Measurements from ENCODE around the gene CD320. TPM values are rescaled to one million over a fixed set of nuclear protein-coding genes. Genes with fewer than 3 reads are reported as not detected.

CD320 gene
- polyA plus RNA-seq, 1 donor (not counting 4 experiments of a cell fraction or from before 2014, with no cell fraction given): 14.1 TPM

GRCh38 chr19:8308891-8309291, 733 bp upstream of the CD320 start:
- Histone ChIP-seq H3K4me1 (ENCODE audit: control insufficient read depth, extremely low read depth, insufficient read depth, low read length) (peaks cover 23% of the 10 kb centered on the region), H3K9me3 (ENCODE audit: control insufficient read depth, low read depth, low read length) (no peaks in the 10 kb centered on the region), H3K9me1 (ENCODE audit: control insufficient read depth, extremely low read depth, insufficient read depth, low read length) (no peaks in the 10 kb centered on the region), H3K4me3 (ENCODE audit: control insufficient read depth in 2 of 3, extremely low read depth in 1 of 3, insufficient read depth in 2 of 3, low read depth in 1 of 3, low read length in 3 of 3) (peak overlapping the region in 1 of 3 experiments; percentile 66), H3K36me3 (ENCODE audit: control insufficient read depth in 2 of 2, extremely low read depth in 1 of 2, insufficient read depth in 2 of 2, low read length in 2 of 2) (peaks cover 12 to 20% of the 10 kb centered on the region in 2 experiments), H4K20me1 (ENCODE audit: control insufficient read depth, extremely low read depth, insufficient read depth, low read length) (no peaks in the 10 kb centered on the region), H3K27ac (ENCODE audit: control insufficient read depth, insufficient read depth, low read length) (peak overlapping the region; percentile 82), H2AFZ (ENCODE audit: control insufficient read depth, low read length) (no peak overlapping the region), H3K9ac (ENCODE audit: control insufficient read depth, extremely low read depth, insufficient read depth, low read length) (peak overlapping the region; percentile 81), H3K27me3 (ENCODE audit: control insufficient read depth, extremely low read depth, insufficient read depth, low read length) (no peaks in the 10 kb centered on the region), H3K4me2 (ENCODE audit: control insufficient read depth, extremely low read depth, insufficient read depth, low read depth, low read length) (peak overlapping the region; percentile 80), H3K79me2 (ENCODE audit: control insufficient read depth, insufficient read depth, low read length) (no peaks in the 10 kb centered on the region)
- dilution Hi-C loops (cut with MboI; ENCODE audit: extremely low pct_ligation_motif_present, low sequenced_read_pairs): no loop called here
- FAIRE-seq (no peak), DNase-seq (ENCODE audit: low read depth, low spot score) (no peak)
- TF ChIP-seq CTCF (optimal IDR thresholded peaks at IDR 0.05 in 1 of 3, IDR thresholded peaks at IDR 0.05 in 1 of 3, conservative IDR thresholded peaks at IDR 0.05 in 1 of 3; ENCODE audit: extremely low read depth in 1 of 3, insufficient read depth in 2 of 3, low read length in 3 of 3) (no peak), EZH2 (IDR thresholded peaks at IDR 0.05; ENCODE audit: low read length) (no peak)

- Histone ChIP-seq H3K27ac (ENCODE audit: control insufficient read depth, insufficient read depth, low read length) (peak overlapping the region; percentile 13), H3K9me1 (ENCODE audit: control insufficient read depth, extremely low read depth, insufficient read depth, low read length) (no peaks in the 10 kb centered on the region)
- dilution Hi-C loops (cut with MboI; ENCODE audit: extremely low pct_ligation_motif_present, low sequenced_read_pairs): no loop called here
Measured at GRCh38 chr19:8307400-8307964, 676 bp downstream of the CD320 start.

More at GRCh38 chr19:8307400-8307964, 676 bp downstream of the CD320 start:
- Histone ChIP-seq H3K27me3 (ENCODE audit: control insufficient read depth, extremely low read depth, insufficient read depth, low read length) (no peaks in the 10 kb centered on the region), H2AFZ (ENCODE audit: control insufficient read depth, low read length) (peak overlapping the region; percentile 74), H3K4me2 (ENCODE audit: control insufficient read depth, extremely low read depth, insufficient read depth, low read depth, low read length) (peak overlapping the region; percentile 80), H3K79me2 (ENCODE audit: control insufficient read depth, insufficient read depth, low read length) (no peaks in the 10 kb centered on the region), H3K4me1 (ENCODE audit: control insufficient read depth, extremely low read depth, insufficient read depth, low read length) (peaks cover 23% of the 10 kb centered on the region), H3K9ac (ENCODE audit: control insufficient read depth, extremely low read depth, insufficient read depth, low read length) (peak overlapping the region; percentile 81), H3K4me3 (ENCODE audit: control insufficient read depth in 2 of 3, extremely low read depth in 1 of 3, insufficient read depth in 2 of 3, low read depth in 1 of 3, low read length in 3 of 3) (peak overlapping the region; percentile 35 to 75 (median 66)), H3K36me3 (ENCODE audit: control insufficient read depth in 2 of 2, extremely low read depth in 1 of 2, insufficient read depth in 2 of 2, low read length in 2 of 2) (peaks cover 12 to 17% of the 10 kb centered on the region in 2 experiments), H4K20me1 (ENCODE audit: control insufficient read depth, extremely low read depth, insufficient read depth, low read length) (no peaks in the 10 kb centered on the region), H3K9me3 (ENCODE audit: control insufficient read depth, low read depth, low read length) (no peaks in the 10 kb centered on the region)
- TF ChIP-seq EZH2 (IDR thresholded peaks at IDR 0.05; ENCODE audit: low read length): no peak
- TF ChIP-seq CTCF (optimal IDR thresholded peaks at IDR 0.05 in 1 of 3, IDR thresholded peaks at IDR 0.05 in 1 of 3, conservative IDR thresholded peaks at IDR 0.05 in 1 of 3; ENCODE audit: extremely low read depth in 1 of 3, insufficient read depth in 2 of 3, low read length in 3 of 3): no peak
- DNase-seq (ENCODE audit: low read depth, low spot score) (no peak), FAIRE-seq (no peak)

Data from keratinocyte (primary cell).